HCT116 (cell line): ENCODE data around the gene LSM7.

ENCODE experiments used
- TF ChIP-seq, protein P1 (sequence below): IDR thresholded peaks from 2 replicates; pipeline ENCODE4 v1.6.1; 2012; ENCODE audit warnings: low read depth
- TF ChIP-seq, protein P2 (sequence below), 3 experiments: fragments of 200-600 bp in 1 of 3; sonication (generic) in 1 of 3; IDR thresholded peaks in 2 of 3; conservative IDR thresholded peaks in 1 of 3; 2 replicates each; pipeline ENCODE4 v1.5.1; 2012 to 2017; ENCODE audit warnings: low read depth in 2 of 3, low read length in 2 of 3, antibody characterized with exemption in 1 of 3, borderline replicate concordance in 1 of 3, control low read depth in 1 of 3, mild to moderate bottlenecking in 1 of 3, mixed read lengths in 1 of 3, mixed run types in 1 of 3, moderate library complexity in 1 of 3; ENCODE audit not compliant: insufficient read depth in 1 of 3

DNA sequence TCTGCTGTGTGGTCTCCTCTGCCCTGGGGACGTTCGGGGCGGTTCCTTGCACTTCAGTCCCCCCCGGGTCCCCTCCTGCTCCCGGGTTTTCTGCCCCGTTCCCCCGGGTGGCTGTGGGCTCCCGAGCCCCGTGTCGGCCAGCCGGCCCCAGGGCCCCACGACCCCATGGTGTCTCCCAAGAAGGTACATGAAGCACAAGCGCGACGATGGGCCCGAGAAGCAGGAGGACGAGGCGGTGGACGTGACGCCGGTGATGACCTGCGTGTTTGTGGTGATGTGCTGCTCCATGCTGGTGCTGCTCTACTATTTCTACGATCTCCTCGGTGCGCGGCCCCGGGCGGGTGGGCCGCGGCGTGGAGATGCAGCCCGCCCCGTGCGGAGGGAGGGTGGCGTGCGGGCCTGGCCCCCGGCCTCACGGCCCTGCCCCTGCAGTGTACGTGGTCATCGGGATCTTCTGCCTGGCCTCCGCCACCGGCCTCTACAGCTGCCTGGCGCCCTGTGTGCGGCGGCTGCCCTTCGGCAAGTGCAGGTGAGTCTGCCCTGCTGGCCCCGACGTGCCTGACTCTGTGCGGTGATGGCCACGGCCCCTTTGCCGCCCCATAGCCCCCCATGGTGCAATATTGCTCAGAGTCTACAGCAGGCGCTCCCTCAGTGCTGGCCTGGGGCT is 11.4 kb upstream of the LSM7 start:
- TF ChIP-seq, protein P1, sequence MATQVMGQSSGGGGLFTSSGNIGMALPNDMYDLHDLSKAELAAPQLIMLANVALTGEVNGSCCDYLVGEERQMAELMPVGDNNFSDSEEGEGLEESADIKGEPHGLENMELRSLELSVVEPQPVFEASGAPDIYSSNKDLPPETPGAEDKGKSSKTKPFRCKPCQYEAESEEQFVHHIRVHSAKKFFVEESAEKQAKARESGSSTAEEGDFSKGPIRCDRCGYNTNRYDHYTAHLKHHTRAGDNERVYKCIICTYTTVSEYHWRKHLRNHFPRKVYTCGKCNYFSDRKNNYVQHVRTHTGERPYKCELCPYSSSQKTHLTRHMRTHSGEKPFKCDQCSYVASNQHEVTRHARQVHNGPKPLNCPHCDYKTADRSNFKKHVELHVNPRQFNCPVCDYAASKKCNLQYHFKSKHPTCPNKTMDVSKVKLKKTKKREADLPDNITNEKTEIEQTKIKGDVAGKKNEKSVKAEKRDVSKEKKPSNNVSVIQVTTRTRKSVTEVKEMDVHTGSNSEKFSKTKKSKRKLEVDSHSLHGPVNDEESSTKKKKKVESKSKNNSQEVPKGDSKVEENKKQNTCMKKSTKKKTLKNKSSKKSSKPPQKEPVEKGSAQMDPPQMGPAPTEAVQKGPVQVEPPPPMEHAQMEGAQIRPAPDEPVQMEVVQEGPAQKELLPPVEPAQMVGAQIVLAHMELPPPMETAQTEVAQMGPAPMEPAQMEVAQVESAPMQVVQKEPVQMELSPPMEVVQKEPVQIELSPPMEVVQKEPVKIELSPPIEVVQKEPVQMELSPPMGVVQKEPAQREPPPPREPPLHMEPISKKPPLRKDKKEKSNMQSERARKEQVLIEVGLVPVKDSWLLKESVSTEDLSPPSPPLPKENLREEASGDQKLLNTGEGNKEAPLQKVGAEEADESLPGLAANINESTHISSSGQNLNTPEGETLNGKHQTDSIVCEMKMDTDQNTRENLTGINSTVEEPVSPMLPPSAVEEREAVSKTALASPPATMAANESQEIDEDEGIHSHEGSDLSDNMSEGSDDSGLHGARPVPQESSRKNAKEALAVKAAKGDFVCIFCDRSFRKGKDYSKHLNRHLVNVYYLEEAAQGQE = no peak
- TF ChIP-seq, protein P2, sequence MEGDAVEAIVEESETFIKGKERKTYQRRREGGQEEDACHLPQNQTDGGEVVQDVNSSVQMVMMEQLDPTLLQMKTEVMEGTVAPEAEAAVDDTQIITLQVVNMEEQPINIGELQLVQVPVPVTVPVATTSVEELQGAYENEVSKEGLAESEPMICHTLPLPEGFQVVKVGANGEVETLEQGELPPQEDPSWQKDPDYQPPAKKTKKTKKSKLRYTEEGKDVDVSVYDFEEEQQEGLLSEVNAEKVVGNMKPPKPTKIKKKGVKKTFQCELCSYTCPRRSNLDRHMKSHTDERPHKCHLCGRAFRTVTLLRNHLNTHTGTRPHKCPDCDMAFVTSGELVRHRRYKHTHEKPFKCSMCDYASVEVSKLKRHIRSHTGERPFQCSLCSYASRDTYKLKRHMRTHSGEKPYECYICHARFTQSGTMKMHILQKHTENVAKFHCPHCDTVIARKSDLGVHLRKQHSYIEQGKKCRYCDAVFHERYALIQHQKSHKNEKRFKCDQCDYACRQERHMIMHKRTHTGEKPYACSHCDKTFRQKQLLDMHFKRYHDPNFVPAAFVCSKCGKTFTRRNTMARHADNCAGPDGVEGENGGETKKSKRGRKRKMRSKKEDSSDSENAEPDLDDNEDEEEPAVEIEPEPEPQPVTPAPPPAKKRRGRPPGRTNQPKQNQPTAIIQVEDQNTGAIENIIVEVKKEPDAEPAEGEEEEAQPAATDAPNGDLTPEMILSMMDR (IDR thresholded peaks at IDR 0.05 in 2 of 3, conservative IDR thresholded peaks at IDR 0.05 in 1 of 3; ENCODE audit: borderline replicate concordance in 1 of 3, insufficient read depth in 1 of 3, low read depth in 2 of 3, low read length in 2 of 3) = no peak
